Activated T-cell treated with anti-CD3 and anti-CD28 coated beads, Interleukin-2, amount 50 U/mL, for 24 hours (primary cell): ENCODE measurements around the gene TRAFD1.

Experiments used
- DNase-seq: peaks from one replicate; pipeline ENCODE4 v3.0.0-alpha.2; 2020
- H3K27ac Mint-ChIP-seq: 2 replicates; pipeline ENCODE4 v1.8.0; 2020; ENCODE audit warnings: mild to moderate bottlenecking, mixed read lengths
- H3K27me3 Mint-ChIP-seq: 2 replicates; pipeline ENCODE4 v1.8.0; 2020; ENCODE audit warnings: mixed read lengths
- H3K36me3 Mint-ChIP-seq: 2 replicates; pipeline ENCODE4 v1.8.0; 2020; ENCODE audit warnings: low read depth, mixed read lengths
- H3K4me1 Mint-ChIP-seq: 2 replicates; pipeline ENCODE4 v1.8.0; 2020; ENCODE audit warnings: low read depth, mixed read lengths
- H3K4me3 Mint-ChIP-seq: 2 replicates; pipeline ENCODE4 v1.8.0; 2020; ENCODE audit warnings: mild to moderate bottlenecking, moderate library complexity, mixed read lengths
- H3K9me3 Mint-ChIP-seq: 2 replicates; pipeline ENCODE4 v1.8.0; 2020; ENCODE audit warnings: mixed read lengths

TRAFD1 gene

GRCh38 chr12:112170971-112171596 lies 45.7 kb downstream of the TRAFD1 start:
- H3K9me3 Mint-ChIP-seq = no peaks in the 10 kb centered on the region
- H3K4me1 Mint-ChIP-seq = peaks cover 1% of the 10 kb centered on the region
- DNase-seq = no peak
- H3K27ac Mint-ChIP-seq = no peak overlapping the region
- H3K27me3 Mint-ChIP-seq = no peaks in the 10 kb centered on the region
- peaks cover 47% of the 10 kb centered on the region for H3K36me3 Mint-ChIP-seq
- H3K4me3 Mint-ChIP-seq = no peak overlapping the region

GRCh38 chr12:112172556-112173324 lies 47.4 kb downstream of the TRAFD1 start:
- Mint-ChIP-seq H3K27me3 (no peaks in the 10 kb centered on the region), H3K36me3 (peaks cover 58% of the 10 kb centered on the region), H3K4me3 (no peak overlapping the region), H3K9me3 (no peaks in the 10 kb centered on the region), H3K4me1 (peaks cover 1% of the 10 kb centered on the region), H3K27ac (no peak overlapping the region)
- DNase-seq = no peak

- DNase-seq = no peak
- Mint-ChIP-seq H3K27ac (peak overlapping the region; percentile 17), H3K36me3 (peaks cover 69% of the 10 kb centered on the region), H3K4me1 (peaks cover 6% of the 10 kb centered on the region), H3K4me3 (no peak overlapping the region), H3K27me3 (no peaks in the 10 kb centered on the region), H3K9me3 (no peaks in the 10 kb centered on the region)
Measured at GRCh38 chr12:112175361-112176155, 50.2 kb downstream of the TRAFD1 start.

GRCh38 chr12:112176321-112177010 lies 51.1 kb downstream of the TRAFD1 start:
- Mint-ChIP-seq H3K27me3 (no peaks in the 10 kb centered on the region), H3K27ac (no peak overlapping the region), H3K36me3 (peaks cover 68% of the 10 kb centered on the region)

GRCh38 chr12:112178796-112179195 lies 53.4 kb downstream of the TRAFD1 start:
- Mint-ChIP-seq H3K4me1 (peaks cover 22% of the 10 kb centered on the region), H3K9me3 (no peaks in the 10 kb centered on the region), H3K36me3 (peaks cover 69% of the 10 kb centered on the region), H3K27ac (no peak overlapping the region), H3K27me3 (no peaks in the 10 kb centered on the region), H3K4me3 (no peak overlapping the region)
- no peak for DNase-seq

More at GRCh38 chr12:112176321-112177010, 51.1 kb downstream of the TRAFD1 start:
- H3K9me3 Mint-ChIP-seq = no peaks in the 10 kb centered on the region
- no peak overlapping the region for H3K4me3 Mint-ChIP-seq
- H3K4me1 Mint-ChIP-seq = peaks cover 7% of the 10 kb centered on the region
- DNase-seq = no peak

GRCh38 chr12:112179341-112179740 lies 54.0 kb downstream of the TRAFD1 start:
- no peaks in the 10 kb centered on the region for H3K27me3 Mint-ChIP-seq
- H3K27ac Mint-ChIP-seq = peak overlapping the region; percentile 27
- H3K4me1 Mint-ChIP-seq = peaks cover 25% of the 10 kb centered on the region
- no peak overlapping the region for H3K4me3 Mint-ChIP-seq
- no peak for DNase-seq
- H3K9me3 Mint-ChIP-seq = no peaks in the 10 kb centered on the region
- H3K36me3 Mint-ChIP-seq = peaks cover 74% of the 10 kb centered on the region

- H3K36me3 Mint-ChIP-seq = peaks cover 75% of the 10 kb centered on the region
- H3K27ac Mint-ChIP-seq = peak overlapping the region; percentile 67
- no peak for DNase-seq
- peaks cover 25% of the 10 kb centered on the region for H3K4me1 Mint-ChIP-seq
- no peaks in the 10 kb centered on the region for H3K9me3 Mint-ChIP-seq
- H3K27me3 Mint-ChIP-seq = no peaks in the 10 kb centered on the region
- no peak overlapping the region for H3K4me3 Mint-ChIP-seq
Measured at GRCh38 chr12:112179916-112180315, 54.6 kb downstream of the TRAFD1 start.

- Mint-ChIP-seq H3K4me3 (no peak overlapping the region), H3K36me3 (peaks cover 74% of the 10 kb centered on the region), H3K4me1 (peaks cover 25% of the 10 kb centered on the region), H3K9me3 (no peaks in the 10 kb centered on the region), H3K27ac (peak overlapping the region; percentile 67), H3K27me3 (no peaks in the 10 kb centered on the region)
- DNase-seq = no peak
Measured at GRCh38 chr12:112180422-112180821, 55.1 kb downstream of the TRAFD1 start.

GRCh38 chr12:112182499-112182898 lies 57.1 kb downstream of the TRAFD1 start:
- peaks cover 67% of the 10 kb centered on the region for H3K36me3 Mint-ChIP-seq
- no peaks in the 10 kb centered on the region for H3K27me3 Mint-ChIP-seq
- DNase-seq = no peak
- H3K27ac Mint-ChIP-seq = peak overlapping the region; percentile 75
- H3K4me1 Mint-ChIP-seq = peaks cover 25% of the 10 kb centered on the region
- H3K4me3 Mint-ChIP-seq = no peak overlapping the region
- no peaks in the 10 kb centered on the region for H3K9me3 Mint-ChIP-seq

GRCh38 chr12:112183141-112184021 lies 58.0 kb downstream of the TRAFD1 start:
- H3K9me3 Mint-ChIP-seq = no peaks in the 10 kb centered on the region

GRCh38 chr12:112184056-112184887 lies 58.9 kb downstream of the TRAFD1 start:
- DNase-seq = no peak
- peaks cover 25% of the 10 kb centered on the region for H3K4me1 Mint-ChIP-seq
- H3K4me3 Mint-ChIP-seq = no peak overlapping the region
- H3K27me3 Mint-ChIP-seq = no peaks in the 10 kb centered on the region
- H3K36me3 Mint-ChIP-seq = peaks cover 58% of the 10 kb centered on the region
- no peak overlapping the region for H3K27ac Mint-ChIP-seq
- no peaks in the 10 kb centered on the region for H3K9me3 Mint-ChIP-seq

More at GRCh38 chr12:112183141-112184021, 58.0 kb downstream of the TRAFD1 start:
- Mint-ChIP-seq H3K4me1 (peaks cover 25% of the 10 kb centered on the region), H3K27ac (peak overlapping the region; percentile 75), H3K4me3 (no peak overlapping the region), H3K27me3 (no peaks in the 10 kb centered on the region), H3K36me3 (peaks cover 60% of the 10 kb centered on the region)
- no peak for DNase-seq

GRCh38 chr12:112185093-112185923 lies 59.9 kb downstream of the TRAFD1 start:
- no peak overlapping the region for H3K4me3 Mint-ChIP-seq
- no peaks in the 10 kb centered on the region for H3K27me3 Mint-ChIP-seq
- peak overlapping the region; percentile 22 for H3K27ac Mint-ChIP-seq
- H3K4me1 Mint-ChIP-seq = peaks cover 22% of the 10 kb centered on the region
- H3K36me3 Mint-ChIP-seq = peaks cover 57% of the 10 kb centered on the region
- H3K9me3 Mint-ChIP-seq = no peaks in the 10 kb centered on the region
- no peak for DNase-seq
